Stimulated activated CD4-positive, alpha-beta T cell treated with anti-CD3 and anti-CD28 coated beads, TNF-alpha, amount 100 ng/mL, for 4 hours (primary cell): Measurements from ENCODE around the gene ZMYM3.

Source experiments
- DNase-seq, 3 experiments: peaks; one replicate each; pipeline ENCODE4 v3.0.0-alpha.2; 2020; ENCODE audit warnings: low read depth in 3 of 3

ZMYM3 gene

DNA sequence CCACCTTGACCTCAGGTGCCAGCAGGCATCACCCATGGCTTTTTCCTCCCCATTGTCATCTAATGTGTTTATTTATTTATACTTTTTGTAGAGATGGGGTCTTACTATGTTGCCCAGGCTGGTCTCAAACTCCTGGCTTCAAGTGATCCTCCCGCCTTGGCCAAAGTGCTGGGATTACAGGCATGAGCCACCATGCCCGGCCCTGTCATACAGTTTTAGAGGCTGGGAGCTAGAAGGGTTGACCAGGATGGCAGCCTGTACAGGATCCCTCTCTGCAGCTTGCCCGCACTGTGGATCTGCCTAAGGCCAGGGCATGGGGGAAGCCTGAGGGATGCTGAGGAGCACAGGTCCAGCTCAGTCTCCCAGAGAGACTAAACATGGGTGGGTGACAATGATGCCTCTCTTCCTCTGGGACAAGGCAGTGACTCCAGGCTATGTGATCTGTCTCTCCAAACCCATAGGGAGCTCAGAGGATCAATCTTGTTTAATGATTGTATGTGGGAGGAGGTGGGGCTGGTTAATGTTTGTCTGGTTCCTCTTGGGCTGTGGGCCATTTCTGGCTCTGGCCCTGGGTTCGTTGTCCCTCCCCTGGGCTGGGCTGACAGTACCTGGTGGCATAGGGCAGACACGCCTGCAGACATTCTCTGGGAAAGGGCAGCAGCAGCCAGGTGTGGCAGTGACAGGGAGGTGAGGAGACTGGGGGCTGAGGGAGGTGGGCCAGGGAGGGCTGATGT is 39.2 kb downstream of the ZMYM3 start:
- DNase-seq: no peak

- DNase-seq: no peak
Observed at GRCh38 chrX:71214152-71214551, 39.8 kb downstream of the ZMYM3 start.

GRCh38 chrX:71212536-71212935 is 41.4 kb downstream of the ZMYM3 start:
- no peak for DNase-seq

- no peak for DNase-seq
Observed at GRCh38 chrX:71210816-71211215, 43.1 kb downstream of the ZMYM3 start.

GRCh38 chrX:71199252-71200008 is 54.5 kb downstream of the ZMYM3 start:
- DNase-seq: no peak

GRCh38 chrX:71198066-71198465 is 55.9 kb downstream of the ZMYM3 start:
- DNase-seq: no peak

DNA sequence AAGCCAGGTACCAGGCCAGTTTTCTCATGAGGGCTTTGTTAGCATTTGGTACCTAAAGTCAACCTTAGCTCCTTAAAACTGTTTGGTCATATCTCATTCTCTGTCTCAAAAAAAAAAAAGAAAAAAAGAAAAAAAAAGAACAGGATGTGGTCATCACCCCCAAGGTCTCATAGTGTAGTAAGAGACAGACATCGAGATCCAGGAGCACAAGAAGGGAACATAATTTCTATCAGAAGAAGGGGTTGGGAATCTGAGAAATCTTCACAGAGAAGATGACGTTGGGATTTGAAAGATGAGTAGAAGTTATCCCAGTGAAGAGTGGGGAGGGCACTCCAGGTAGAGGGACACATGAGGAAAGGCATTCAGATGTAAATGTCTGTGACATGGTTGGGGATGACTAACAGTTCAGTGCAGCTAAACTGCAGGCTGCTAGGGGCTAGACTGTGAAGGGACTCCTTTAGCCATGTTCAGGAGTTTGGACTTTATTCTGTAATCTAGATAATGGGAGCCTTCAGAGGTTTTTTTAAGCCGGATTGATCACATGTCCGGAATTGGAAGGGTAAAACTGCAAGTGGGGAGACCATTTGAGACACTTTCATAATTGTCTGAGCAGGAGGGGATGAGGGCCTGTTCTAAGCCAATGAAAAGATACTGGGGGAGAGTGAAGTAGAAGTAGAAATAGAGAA is 57.8 kb downstream of the ZMYM3 start:
- DNase-seq: no peak

DNA sequence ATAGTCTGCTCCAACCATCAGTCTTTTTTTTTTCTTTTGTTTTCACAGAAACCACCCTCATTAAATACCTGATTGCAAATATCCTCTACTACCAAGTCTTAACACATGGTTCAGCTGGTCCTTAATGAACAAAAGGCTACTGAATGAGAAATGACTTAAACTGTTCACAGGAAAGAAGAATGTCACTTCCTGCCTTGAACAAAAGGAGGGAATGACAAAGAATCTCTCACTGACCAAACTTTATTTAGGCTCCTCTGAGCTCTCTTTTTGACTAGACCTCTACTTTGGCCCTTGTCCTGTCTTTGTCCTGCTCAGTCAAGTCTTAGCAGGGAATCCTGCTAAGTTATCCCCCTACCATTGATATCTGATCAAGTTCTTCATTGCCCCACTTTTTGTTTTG is 62.7 kb downstream of the ZMYM3 start:
- DNase-seq: no peak
